DND-41 (cell line): ENCODE measurements around the gene LRRC9.

ENCODE experiments used
- ATAC-seq: fragments of 200-7000 bp; cut with Tn5 transposase; 3 replicates; pipeline ENCODE4 v1.9.1; 2021; ENCODE audit warnings: low read depth; ENCODE audit not compliant: insufficient read depth
- DNase-seq: peaks from one replicate; pipeline ENCODE4 v3.0.0-alpha.2; 2020
- H2AFZ ChIP-seq: 2 replicates; pipeline ENCODE4 v1.6.0; 2012; ENCODE audit warnings: low read depth, low read length
- H3K27ac ChIP-seq: 2 replicates; pipeline ENCODE4 v1.5.1; 2012; ENCODE audit warnings: low read length, inconsistent platforms
- H3K27me3 ChIP-seq: fragments of 200-600 bp; sonication (generic); 2 replicates; pipeline ENCODE4 v1.6.0; 2012; ENCODE audit warnings: low read length, mild to moderate bottlenecking, inconsistent platforms; ENCODE audit not compliant: insufficient read depth, poor library complexity
- H3K36me3 ChIP-seq: 2 replicates; pipeline ENCODE4 v1.5.1; 2012; ENCODE audit warnings: low read length, inconsistent platforms; ENCODE audit not compliant: insufficient read depth
- H3K4me1 ChIP-seq: 2 replicates; pipeline ENCODE4 v1.5.1; 2012; ENCODE audit warnings: mild to moderate bottlenecking, low read length; ENCODE audit not compliant: insufficient read depth
- H3K4me2 ChIP-seq: 2 replicates; pipeline ENCODE4 v1.6.0; 2012; ENCODE audit warnings: mild to moderate bottlenecking, moderate library complexity, low read length, inconsistent platforms; ENCODE audit not compliant: insufficient read depth
- H3K4me3 ChIP-seq, 2 experiments: fragments of 200-600 bp in 1 of 2; shearing (Covaris generic) in 1 of 2; 2 replicates each; pipeline ENCODE4 v1.5.1; 2012 to 2016; ENCODE audit warnings: inconsistent platforms in 2 of 2, low read length in 2 of 2, mild to moderate bottlenecking in 2 of 2, low read depth in 1 of 2, moderate library complexity in 1 of 2
- H3K79me2 ChIP-seq: 2 replicates; pipeline ENCODE4 v1.6.0; 2012; ENCODE audit warnings: low read length, inconsistent platforms; ENCODE audit not compliant: insufficient read depth
- H3K9ac ChIP-seq: 2 replicates; pipeline ENCODE4 v1.6.0; 2012; ENCODE audit warnings: low read depth, mild to moderate bottlenecking, inconsistent platforms, low read length, moderate library complexity
- H3K9me3 ChIP-seq: 2 replicates; pipeline ENCODE4 v1.5.1; 2012; ENCODE audit warnings: low read length, moderate library complexity, mild to moderate bottlenecking, inconsistent platforms; ENCODE audit not compliant: insufficient read depth, severe bottlenecking
- H4K20me1 ChIP-seq: 2 replicates; pipeline ENCODE4 v1.6.0; 2012; ENCODE audit warnings: low read length; ENCODE audit not compliant: insufficient read depth
- EZH2 ChIP-seq: IDR thresholded peaks from 3 replicates; pipeline ENCODE4 v1.6.1; 2012; ENCODE audit warnings: borderline replicate concordance, low read depth, mild to moderate bottlenecking, moderate library complexity, low read length, inconsistent platforms; ENCODE audit not compliant: severe bottlenecking
- TF ChIP-seq, protein P1 (sequence below): IDR thresholded peaks from 2 replicates; pipeline ENCODE4 v1.5.1; 2012; ENCODE audit warnings: borderline replicate concordance, low read length, moderate library complexity, mild to moderate bottlenecking; ENCODE audit not compliant: poor library complexity, severe bottlenecking; ENCODE audit errors: extremely low read depth

The LRRC9 gene

DNA sequence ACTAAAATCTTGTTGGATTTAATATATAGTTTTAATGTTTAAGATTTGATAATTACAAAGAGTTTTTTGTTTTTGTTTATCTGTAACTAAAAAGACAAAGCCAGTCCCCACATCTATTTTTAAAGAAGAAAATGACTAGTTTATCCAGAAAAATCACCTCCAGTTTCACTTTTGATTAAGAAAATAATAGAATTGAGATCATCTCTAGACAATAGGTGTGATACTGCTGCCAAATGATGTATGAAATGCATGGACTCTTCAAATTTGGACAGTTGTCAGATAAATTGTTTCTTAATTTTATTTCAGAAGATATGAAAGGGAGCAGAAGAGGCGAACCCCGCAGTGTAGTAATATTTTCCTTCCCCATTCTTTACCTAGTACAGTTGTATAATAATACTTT is 191.8 kb downstream of the LRRC9 start:
- no peak for DNase-seq
- Histone ChIP-seq H3K4me3 (no peak overlapping the region), H3K27ac (no peak overlapping the region), H3K9ac (no peak overlapping the region), H3K4me1 (peaks cover 19% of the 10 kb centered on the region), H3K36me3 (peaks cover 42% of the 10 kb centered on the region), H2AFZ (no peak overlapping the region), H3K9me3 (no peaks in the 10 kb centered on the region), H4K20me1 (peaks cover 12% of the 10 kb centered on the region), H3K4me2 (no peak overlapping the region), H3K27me3 (no peaks in the 10 kb centered on the region), H3K79me2 (peaks cover 59% of the 10 kb centered on the region)
- TF ChIP-seq, protein P1, sequence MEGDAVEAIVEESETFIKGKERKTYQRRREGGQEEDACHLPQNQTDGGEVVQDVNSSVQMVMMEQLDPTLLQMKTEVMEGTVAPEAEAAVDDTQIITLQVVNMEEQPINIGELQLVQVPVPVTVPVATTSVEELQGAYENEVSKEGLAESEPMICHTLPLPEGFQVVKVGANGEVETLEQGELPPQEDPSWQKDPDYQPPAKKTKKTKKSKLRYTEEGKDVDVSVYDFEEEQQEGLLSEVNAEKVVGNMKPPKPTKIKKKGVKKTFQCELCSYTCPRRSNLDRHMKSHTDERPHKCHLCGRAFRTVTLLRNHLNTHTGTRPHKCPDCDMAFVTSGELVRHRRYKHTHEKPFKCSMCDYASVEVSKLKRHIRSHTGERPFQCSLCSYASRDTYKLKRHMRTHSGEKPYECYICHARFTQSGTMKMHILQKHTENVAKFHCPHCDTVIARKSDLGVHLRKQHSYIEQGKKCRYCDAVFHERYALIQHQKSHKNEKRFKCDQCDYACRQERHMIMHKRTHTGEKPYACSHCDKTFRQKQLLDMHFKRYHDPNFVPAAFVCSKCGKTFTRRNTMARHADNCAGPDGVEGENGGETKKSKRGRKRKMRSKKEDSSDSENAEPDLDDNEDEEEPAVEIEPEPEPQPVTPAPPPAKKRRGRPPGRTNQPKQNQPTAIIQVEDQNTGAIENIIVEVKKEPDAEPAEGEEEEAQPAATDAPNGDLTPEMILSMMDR: no peak
- no peak for TF ChIP-seq EZH2
- no peak for ATAC-seq
